Activated CD4-positive, alpha-beta T cell treated with anti-CD3 and anti-CD28 coated beads, Interleukin-2, amount 10 ng/mL, durations not matched to agents 7 days and 5 days (primary cell): ENCODE measurements around the gene NCAPH2. TPM values are rescaled to one million over a fixed set of nuclear protein-coding genes. Genes with fewer than 3 reads are reported as not detected.

ENCODE experiments used
- CTCF ChIA-PET: fragments of 350-600 bp; sonication (Branson Sonifier 250); formaldehyde crosslinking; loops from one replicate; lab custom pipeline; 2021; ENCODE audit warnings: antibody characterized with exemption; lab: Charles Lee
- POLR2A ChIA-PET: fragments of 350-600 bp; sonication (Branson Sonifier 250); formaldehyde crosslinking; loops from one replicate; lab custom pipeline; 2021; ENCODE audit warnings: antibody characterized with exemption; lab: Charles Lee
- DNase-seq: peaks from one replicate; pipeline ENCODE4 v3.0.0-alpha.2; 2020
- H3K27ac Mint-ChIP-seq: one replicate; pipeline ENCODE4 v1.8.0; 2021; ENCODE audit warnings: mild to moderate bottlenecking, moderate library complexity, mixed read lengths
- H3K27me3 Mint-ChIP-seq: one replicate; pipeline ENCODE4 v1.8.0; 2021; ENCODE audit warnings: mixed read lengths
- H3K36me3 Mint-ChIP-seq: one replicate; pipeline ENCODE4 v1.8.0; 2021; ENCODE audit warnings: low read depth, mixed read lengths
- H3K4me1 Mint-ChIP-seq: one replicate; pipeline ENCODE4 v1.8.0; 2021; ENCODE audit warnings: mixed read lengths
- H3K4me3 Mint-ChIP-seq: one replicate; pipeline ENCODE4 v1.8.0; 2021; ENCODE audit warnings: mild to moderate bottlenecking, moderate library complexity, mixed read lengths
- H3K9me3 Mint-ChIP-seq: one replicate; pipeline ENCODE4 v1.8.0; 2021; ENCODE audit warnings: mixed read lengths
- total RNA-seq, 2 experiments: library from RNA; stranded (reverse); gene quantifications; one replicate each; pipeline ENCODE4 v1.2.3, GENCODE V29; 2021

NCAPH2 gene
- total RNA-seq, 2 experiments from 2014 or later = 110 to 133 TPM

DNA sequence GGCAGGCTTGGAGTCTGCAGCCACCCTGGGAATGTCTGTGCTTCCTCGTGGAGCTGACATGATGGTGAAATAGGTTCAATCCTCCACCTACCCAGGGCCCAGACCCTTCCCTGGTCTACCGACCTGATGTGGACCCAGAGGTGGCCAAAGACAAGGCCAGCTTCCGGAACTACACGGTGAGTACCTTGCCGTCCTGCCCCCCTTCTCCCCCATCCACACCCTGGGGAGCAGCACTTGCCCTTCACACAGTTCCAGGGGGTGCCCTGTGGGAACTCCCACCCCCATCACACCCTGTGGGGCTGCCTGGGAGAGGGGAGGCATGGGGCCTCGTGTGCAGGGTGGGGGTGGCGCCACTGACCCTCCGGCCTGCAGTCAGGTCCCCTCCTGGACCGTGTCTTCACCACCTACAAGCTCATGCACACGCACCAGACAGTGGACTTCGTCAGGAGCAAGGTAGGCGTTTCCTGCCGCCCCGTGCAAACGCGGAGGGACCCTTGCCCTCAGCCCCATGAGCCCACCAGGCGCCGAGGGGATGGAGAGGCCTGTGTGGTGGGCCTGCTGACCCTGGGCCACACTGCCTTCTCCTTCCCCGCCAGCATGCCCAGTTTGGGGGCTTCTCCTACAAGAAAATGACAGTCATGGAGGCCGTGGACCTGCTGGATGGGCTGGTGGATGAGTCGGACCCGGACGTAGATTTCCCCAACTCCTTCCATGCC is 20.6 kb upstream of the NCAPH2 start:
- H3K27ac Mint-ChIP-seq = no peak overlapping the region
- H3K9me3 Mint-ChIP-seq = no peaks in the 10 kb centered on the region
- no peak overlapping the region for H3K4me3 Mint-ChIP-seq
- no peaks in the 10 kb centered on the region for H3K36me3 Mint-ChIP-seq
- ChIA-PET CTCF (no interaction called here), POLR2A (no interaction called here)
- peaks cover 2% of the 10 kb centered on the region for H3K27me3 Mint-ChIP-seq
- H3K4me1 Mint-ChIP-seq = peaks cover 11% of the 10 kb centered on the region
- no peak for DNase-seq

DNA sequence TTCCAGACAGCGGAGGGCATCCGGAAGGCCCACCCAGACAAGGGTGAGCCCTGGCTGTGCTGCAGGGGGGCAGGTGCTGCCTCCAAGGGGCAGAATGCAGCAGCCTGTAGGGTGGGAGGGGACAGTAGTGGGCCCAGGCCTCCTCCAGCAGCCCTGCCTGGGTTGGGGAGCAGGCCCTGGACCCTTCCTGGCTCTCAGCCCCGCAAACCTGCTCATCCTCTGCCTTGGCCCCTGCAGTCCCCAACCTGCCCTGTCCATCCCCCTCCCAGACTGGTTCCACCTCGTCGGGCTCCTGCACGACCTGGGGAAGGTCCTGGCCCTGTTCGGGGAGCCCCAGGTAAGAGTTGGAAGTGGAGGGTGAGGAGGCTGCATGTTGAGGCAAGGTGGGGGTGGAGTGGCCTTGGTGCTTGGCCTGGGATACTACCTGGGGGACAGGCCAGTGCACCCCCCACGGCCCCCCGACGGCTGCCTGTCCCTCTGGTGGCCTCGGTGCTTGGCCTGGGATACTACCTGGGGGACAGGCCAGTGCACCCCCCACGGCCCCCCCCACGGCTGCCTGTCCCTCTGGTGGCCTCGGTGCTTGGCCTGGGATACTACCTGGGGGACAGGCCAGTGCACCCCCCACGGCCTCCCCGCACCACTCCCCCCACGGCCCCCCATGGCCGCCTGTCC is 19.9 kb upstream of the NCAPH2 start:
- Mint-ChIP-seq H3K36me3 (no peaks in the 10 kb centered on the region), H3K4me3 (no peak overlapping the region)
- POLR2A ChIA-PET = no interaction called here

DNA sequence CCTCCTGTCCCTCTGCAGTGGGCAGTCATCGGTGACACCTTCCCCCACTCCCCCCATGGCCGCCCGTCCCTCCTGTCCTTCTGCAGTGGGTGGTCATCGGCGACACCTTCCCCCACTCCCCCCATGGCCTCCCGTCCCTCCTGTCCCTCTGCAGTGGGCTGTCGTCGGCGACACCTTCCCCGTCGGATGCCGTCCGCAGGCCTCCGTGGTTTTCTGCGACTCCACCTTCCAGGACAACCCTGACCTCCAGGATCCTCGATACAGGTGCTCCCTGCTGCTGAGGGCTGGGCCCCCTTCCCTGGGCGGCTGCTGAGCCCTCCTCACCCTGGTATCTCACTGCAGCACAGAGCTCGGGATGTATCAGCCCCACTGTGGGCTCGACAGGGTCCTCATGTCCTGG is 19.1 kb upstream of the NCAPH2 start:
- Mint-ChIP-seq H3K27me3 (peaks cover 7% of the 10 kb centered on the region), H3K4me1 (peaks cover 11% of the 10 kb centered on the region), H3K9me3 (no peaks in the 10 kb centered on the region), H3K27ac (no peak overlapping the region), H3K4me3 (no peak overlapping the region), H3K36me3 (no peaks in the 10 kb centered on the region)
- ChIA-PET POLR2A (no interaction called here), CTCF (interaction anchor here (1.7 kb wide), 1 partner anchor 9 kb away, joined by 5 read pairs; no protein-coding TSS in a partner anchor)
- DNase-seq = no peak

More for the DNA sequence above, 19.9 kb upstream of the NCAPH2 start:
- Mint-ChIP-seq H3K27ac (no peak overlapping the region), H3K9me3 (no peaks in the 10 kb centered on the region), H3K27me3 (peaks cover 3% of the 10 kb centered on the region), H3K4me1 (peaks cover 11% of the 10 kb centered on the region)
- CTCF ChIA-PET = no interaction called here
- no peak for DNase-seq

DNA sequence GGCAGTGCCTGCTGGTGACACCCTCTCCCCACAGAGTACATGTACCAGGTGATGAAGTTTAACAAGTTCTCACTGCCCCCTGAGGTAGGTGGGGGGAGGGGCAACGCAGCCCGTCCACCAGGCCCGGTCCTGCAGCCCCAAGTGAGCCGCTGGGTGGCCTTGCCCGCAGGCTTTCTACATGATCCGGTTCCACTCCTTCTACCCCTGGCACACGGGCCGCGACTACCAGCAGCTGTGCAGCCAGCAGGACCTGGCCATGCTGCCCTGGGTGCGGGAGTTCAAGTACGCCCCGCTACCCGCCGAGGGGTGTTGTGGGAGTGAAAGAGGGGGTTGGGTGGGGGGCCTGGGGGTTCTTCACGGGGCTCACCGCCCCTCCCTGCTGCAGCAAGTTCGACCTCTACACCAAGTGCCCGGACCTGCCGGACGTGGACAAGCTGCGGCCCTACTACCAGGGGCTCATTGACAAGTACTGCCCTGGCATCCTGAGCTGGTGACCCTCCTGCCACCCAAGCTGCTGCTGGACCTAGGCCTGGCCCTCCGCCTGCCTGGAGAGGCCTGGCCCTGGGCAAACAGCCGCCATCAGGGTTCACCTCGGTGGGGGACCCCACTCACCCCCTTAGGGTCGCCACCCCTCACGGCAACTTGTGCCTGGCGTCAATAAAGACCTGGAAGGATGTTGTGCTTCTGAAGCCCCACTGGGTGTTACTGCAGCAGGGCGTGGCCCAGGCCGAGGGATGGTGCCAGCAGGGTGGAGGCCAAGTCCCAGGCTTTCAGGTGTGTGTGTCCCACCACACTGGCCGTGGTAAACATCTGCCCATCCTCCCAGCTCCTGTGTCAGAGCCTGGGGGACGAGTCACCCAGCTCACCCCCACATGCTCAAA is 18.4 kb upstream of the NCAPH2 start:
- Mint-ChIP-seq H3K4me3 (no peak overlapping the region), H3K27ac (no peak overlapping the region), H3K27me3 (peaks cover 7% of the 10 kb centered on the region), H3K9me3 (no peaks in the 10 kb centered on the region), H3K36me3 (no peaks in the 10 kb centered on the region), H3K4me1 (peaks cover 11% of the 10 kb centered on the region)
- DNase-seq = no peak
- ChIA-PET POLR2A (no interaction called here), CTCF (interaction anchor here (0.9 to 1.7 kb wide), 3 partner anchors 8 to 213 kb away, joined by 3 to 5 read pairs (median 3); no protein-coding TSS in a partner anchor)

DNA sequence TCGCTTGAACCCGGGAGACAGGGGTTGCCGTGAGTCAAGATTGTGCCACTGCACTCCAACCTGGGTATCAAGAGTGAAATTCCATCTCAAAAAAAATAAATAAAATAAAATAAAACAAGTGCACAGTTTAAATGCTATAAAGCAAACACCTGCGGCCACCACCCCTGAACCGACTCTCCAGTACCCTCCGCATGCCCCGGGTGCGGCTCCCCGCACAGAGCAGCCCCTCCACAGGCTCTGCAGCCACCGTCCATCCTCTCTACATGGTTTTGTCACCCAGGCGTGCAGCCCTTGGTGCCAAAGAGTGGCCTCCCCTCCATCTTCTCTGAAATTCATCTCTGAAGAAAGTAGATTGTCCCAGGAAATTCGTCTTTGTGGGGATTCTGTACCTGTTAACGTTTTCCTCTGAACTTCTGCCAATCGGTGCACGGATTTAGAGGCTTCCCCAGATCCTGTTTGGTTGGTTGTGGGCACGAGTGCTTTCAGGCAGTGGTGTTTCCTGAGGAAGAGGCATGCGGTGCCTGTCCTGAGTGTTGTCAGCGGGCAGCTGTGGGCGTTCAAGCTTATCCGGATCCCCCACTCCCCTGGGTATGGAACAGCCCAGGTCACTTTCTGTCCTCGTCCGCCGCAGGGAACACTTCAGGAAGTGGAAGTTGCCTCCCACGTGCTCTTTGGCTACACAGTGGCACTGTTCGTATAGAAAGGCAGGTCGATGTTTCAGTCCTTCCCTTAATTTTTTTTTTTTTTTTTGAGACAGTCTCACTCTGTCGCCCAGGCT is 17.3 kb upstream of the NCAPH2 start:
- ChIA-PET CTCF (interaction anchor here (1.0 to 1.7 kb wide), 2 partner anchors 7 to 35 kb away, joined by 3 to 5 read pairs; no protein-coding TSS in a partner anchor), POLR2A (interaction anchor here (0.6 kb wide), 1 partner anchor 15 kb away, joined by 3 read pairs; no protein-coding TSS in a partner anchor)
- Mint-ChIP-seq H3K27me3 (peaks cover 10% of the 10 kb centered on the region), H3K27ac (peak overlapping the region; percentile 46), H3K4me1 (peaks cover 11% of the 10 kb centered on the region), H3K9me3 (no peaks in the 10 kb centered on the region), H3K4me3 (no peak overlapping the region), H3K36me3 (no peaks in the 10 kb centered on the region)
- DNase-seq = no peak

DNA sequence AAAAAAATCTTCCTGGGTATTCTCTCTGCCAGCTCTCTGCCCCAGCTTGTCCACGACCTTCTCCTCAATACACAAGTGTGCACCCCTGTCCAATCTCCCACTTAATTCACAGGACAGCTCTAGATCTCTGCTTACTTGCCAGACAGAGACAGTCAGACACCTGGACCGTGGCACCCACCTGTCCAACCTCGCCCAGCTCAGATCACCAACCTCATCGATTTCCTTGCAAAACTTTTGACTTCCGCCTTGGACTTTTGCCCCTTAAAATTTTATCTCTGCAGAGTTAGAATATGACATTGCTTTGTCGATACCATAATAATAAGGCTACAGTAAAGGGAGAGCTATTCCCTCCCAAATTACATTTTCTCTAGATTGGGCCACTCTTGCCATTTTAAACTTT is 10.9 kb upstream of the NCAPH2 start:
- H3K9me3 Mint-ChIP-seq = no peaks in the 10 kb centered on the region
- no peak overlapping the region for H3K4me3 Mint-ChIP-seq
- POLR2A ChIA-PET = no interaction called here
- H3K27me3 Mint-ChIP-seq = peaks cover 14% of the 10 kb centered on the region
- peaks cover 11% of the 10 kb centered on the region for H3K4me1 Mint-ChIP-seq
- no peak for DNase-seq
- H3K27ac Mint-ChIP-seq = no peak overlapping the region
- CTCF ChIA-PET = interaction anchor here (0.6 to 3.6 kb wide), 13 partner anchors 7 to 354 kb away, joined by 3 to 13 read pairs (median 4); partner anchors contain the start of genes LMF2, NCAPH2, SCO2 and SYCE3
- H3K36me3 Mint-ChIP-seq = no peaks in the 10 kb centered on the region

DNA sequence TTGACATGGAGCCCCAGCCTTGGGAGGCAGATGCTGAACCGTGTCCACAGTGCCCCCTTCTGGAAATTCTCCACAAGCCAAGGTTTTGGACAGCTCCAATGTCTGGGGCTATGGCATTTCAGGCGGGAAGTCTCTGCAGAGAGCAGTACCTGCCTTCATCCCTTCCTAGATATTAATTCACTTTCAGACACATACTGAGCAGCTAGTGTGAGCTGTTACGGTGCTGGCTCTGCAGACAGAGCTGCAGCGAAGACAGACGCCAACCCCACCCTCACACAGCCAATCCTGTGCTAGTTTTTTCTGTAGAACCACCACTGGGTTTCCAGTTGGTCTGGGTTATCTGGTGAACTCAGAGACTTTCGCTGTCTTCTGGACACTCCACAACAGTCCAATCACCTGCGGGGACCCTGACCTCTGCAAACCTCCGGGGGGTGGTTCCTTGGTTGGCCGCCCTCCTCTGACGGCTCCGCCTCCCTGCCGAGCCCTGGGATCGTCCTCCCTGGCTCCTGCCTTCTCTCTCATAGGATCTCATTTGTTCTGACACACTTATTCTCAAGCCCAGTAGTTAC is 9.6 kb upstream of the NCAPH2 start:
- ChIA-PET CTCF (interaction anchor here (0.6 to 3.6 kb wide), 21 partner anchors 8 to 254 kb away, joined by 3 to 13 read pairs (median 5); partner anchors contain the start of genes HDAC10, LMF2, MIOX and NCAPH2), POLR2A (no interaction called here)
- H3K27ac Mint-ChIP-seq = peak overlapping the region; percentile 17
- H3K27me3 Mint-ChIP-seq = peaks cover 12% of the 10 kb centered on the region
- no peak overlapping the region for H3K4me3 Mint-ChIP-seq
- H3K4me1 Mint-ChIP-seq = peaks cover 11% of the 10 kb centered on the region
- no peaks in the 10 kb centered on the region for H3K9me3 Mint-ChIP-seq
- DNase-seq = peak; percentile 78
- no peaks in the 10 kb centered on the region for H3K36me3 Mint-ChIP-seq

DNA sequence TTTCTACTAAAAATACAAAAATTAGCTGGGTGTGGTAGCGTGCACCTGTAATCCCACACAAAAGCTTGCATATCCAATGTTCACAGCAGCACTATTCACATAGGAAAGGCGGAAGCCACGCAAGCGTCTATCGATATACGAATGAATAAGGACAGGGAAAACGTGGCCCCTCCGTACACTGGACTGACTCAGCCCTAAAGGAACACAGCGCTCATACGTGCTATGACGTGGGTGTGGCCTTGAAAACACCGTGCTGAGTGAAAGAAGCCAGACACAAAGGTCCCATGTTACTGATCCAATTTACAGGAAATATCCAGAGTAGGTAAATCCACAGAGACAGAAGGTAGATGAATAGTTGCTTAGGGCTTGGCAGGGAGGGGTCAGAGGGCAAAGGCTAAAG is 7.6 kb upstream of the NCAPH2 start:
- Mint-ChIP-seq H3K9me3 (no peaks in the 10 kb centered on the region), H3K4me3 (no peak overlapping the region), H3K4me1 (peaks cover 11% of the 10 kb centered on the region), H3K36me3 (no peaks in the 10 kb centered on the region), H3K27me3 (peaks cover 9% of the 10 kb centered on the region), H3K27ac (no peak overlapping the region)
- POLR2A ChIA-PET = no interaction called here
- DNase-seq = no peak
- CTCF ChIA-PET = interaction anchor here (3.6 kb wide), 1 partner anchor 27 kb away, joined by 13 read pairs; no protein-coding TSS in a partner anchor

DNA sequence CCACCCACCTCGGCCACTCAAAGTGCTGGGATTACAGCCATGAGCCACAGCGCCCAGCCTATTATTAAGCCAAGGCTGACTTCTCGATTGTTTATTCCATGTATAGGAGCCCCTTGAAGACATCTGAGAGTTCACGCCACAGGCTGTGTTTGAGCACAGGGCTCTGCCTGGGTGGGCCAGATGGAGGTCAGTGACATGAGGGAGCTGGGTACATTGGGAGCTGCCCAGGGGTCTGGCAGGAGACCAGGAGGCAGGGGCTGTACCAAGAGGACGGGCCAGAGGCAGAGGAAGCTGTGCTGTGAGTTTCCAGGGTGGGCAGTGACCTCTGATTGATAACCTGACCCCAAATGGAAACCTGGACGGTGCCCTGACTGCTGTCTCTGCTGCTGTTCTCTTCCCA is 5.9 kb upstream of the NCAPH2 start:
- DNase-seq = no peak
- Mint-ChIP-seq H3K4me1 (peaks cover 11% of the 10 kb centered on the region), H3K27me3 (peaks cover 5% of the 10 kb centered on the region), H3K36me3 (peaks cover under 1% of the 10 kb centered on the region), H3K9me3 (no peaks in the 10 kb centered on the region), H3K27ac (peak overlapping the region; percentile 54), H3K4me3 (no peak overlapping the region)
- ChIA-PET POLR2A (no interaction called here), CTCF (interaction anchor here (0.6 to 3.3 kb wide), 5 partner anchors 24 to 226 kb away, joined by 3 to 12 read pairs (median 3); partner anchors contain the start of gene SCO2)

DNA sequence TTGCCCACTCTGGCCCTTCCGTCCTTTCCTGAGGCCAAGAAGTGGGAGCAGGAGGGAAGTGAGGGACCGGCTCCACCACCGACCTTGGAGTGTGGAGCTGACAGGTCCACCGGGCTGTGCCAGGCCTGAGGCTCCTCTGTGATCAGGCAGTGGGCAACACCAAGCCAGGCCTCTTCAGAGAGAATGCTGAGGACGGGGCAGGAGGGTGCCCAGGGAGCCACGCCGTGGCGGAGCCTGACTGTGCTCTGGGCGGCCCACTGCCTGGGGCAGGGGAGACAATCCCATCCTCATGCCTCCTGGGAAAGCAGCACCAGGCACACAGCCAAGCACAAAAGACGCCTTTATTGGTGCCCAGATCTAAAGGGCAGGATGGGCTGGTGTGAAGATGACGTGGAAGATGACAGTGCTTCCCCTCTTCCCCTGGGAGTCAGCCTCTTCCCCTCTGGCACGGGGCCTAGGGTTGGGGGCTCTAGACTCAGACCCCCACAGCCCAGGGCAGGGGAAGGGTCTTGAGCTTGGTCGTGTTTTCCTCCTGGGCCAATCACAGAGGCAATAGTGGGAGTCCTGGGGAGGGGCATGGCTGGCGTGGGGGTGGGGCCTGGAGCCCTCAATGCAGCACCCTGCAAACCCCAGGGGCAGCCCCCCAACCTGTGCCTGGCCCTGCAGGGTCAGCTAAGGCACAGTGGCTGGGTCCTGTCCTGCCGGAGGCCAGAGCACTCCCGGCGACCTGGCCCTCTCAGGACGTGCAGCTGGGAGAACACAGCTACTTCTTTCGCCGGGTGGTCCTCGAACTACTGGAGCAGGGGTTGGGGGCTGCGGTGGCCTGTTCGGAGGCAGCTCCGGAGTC is 5.2 kb upstream of the NCAPH2 start:
- peaks cover 9% of the 10 kb centered on the region for H3K4me1 Mint-ChIP-seq
- H3K27ac Mint-ChIP-seq = no peak overlapping the region
- DNase-seq = no peak
- peaks cover under 1% of the 10 kb centered on the region for H3K27me3 Mint-ChIP-seq
- CTCF ChIA-PET = interaction anchor here (1.4 to 3.3 kb wide), 3 partner anchors 17 to 227 kb away, joined by 3 to 12 read pairs (median 6); partner anchors contain the start of gene SCO2
- H3K4me3 Mint-ChIP-seq = no peak overlapping the region
- H3K36me3 Mint-ChIP-seq = peaks cover 4% of the 10 kb centered on the region
- POLR2A ChIA-PET = no interaction called here
- H3K9me3 Mint-ChIP-seq = no peaks in the 10 kb centered on the region
